ENCODE results near the gene ROBO2.

Gene ROBO2

GRCh38 chr3:77234004-77234403, 194.1 kb downstream of the ROBO2 start:
- H4K8ac ChIP-seq (ENCODE audit: low read depth, low read length), result no peak overlapping the region
- H3K18ac ChIP-seq (ENCODE audit: low read length), result no peak overlapping the region
- no CpG with 5 or more reads among the region's 2 CpGs for WGBS (ENCODE audit: extremely low coverage, insufficient coverage, insufficient read length)
- no peaks in the 10 kb centered on the region for H3K79me2 ChIP-seq (ENCODE audit: control insufficient read depth, insufficient read depth, low read length, poor library complexity)
- H3K9me3 ChIP-seq (ENCODE audit: insufficient read depth, low read depth, low read length), result peaks cover under 1% of the 10 kb centered on the region
- no peak overlapping the region for H2BK12ac ChIP-seq (ENCODE audit: low read length)
- H2AK5ac ChIP-seq (ENCODE audit: low read length), result no peak overlapping the region
- DNase-seq, result no peak
- no peaks in the 10 kb centered on the region for H3K36me3 ChIP-seq (ENCODE audit: control insufficient read depth in 1 of 2, insufficient read depth in 2 of 2, low read length in 2 of 2)
- no peak overlapping the region for H2AFZ ChIP-seq (ENCODE audit: insufficient read depth, low read length, poor library complexity)
- no peaks in the 10 kb centered on the region for H3K4me1 ChIP-seq (ENCODE audit: control insufficient read depth in 1 of 2, insufficient read depth in 2 of 2, low read length in 2 of 2)
- H2BK120ac ChIP-seq (ENCODE audit: insufficient read depth, low read length, poor library complexity), result no peak overlapping the region
- H3K23ac ChIP-seq (ENCODE audit: low read length), result no peak overlapping the region
- H3K4ac ChIP-seq (ENCODE audit: low read depth, low read length), result no peak overlapping the region
- H3K4me3 ChIP-seq (ENCODE audit: low read depth, low read length), result no peak overlapping the region
- H3K27me3 ChIP-seq (ENCODE audit: insufficient read depth, low read length), result no peaks in the 10 kb centered on the region
- no peak overlapping the region for H3K27ac ChIP-seq (ENCODE audit: low read depth, low read length)
- H4K12ac ChIP-seq (ENCODE audit: low read depth, low read length), result no peak overlapping the region
- no peak overlapping the region for H3K4me2 ChIP-seq (ENCODE audit: low read length)
- H3K14ac ChIP-seq (ENCODE audit: low read length), result no peak overlapping the region
- no peak overlapping the region for H4K91ac ChIP-seq (ENCODE audit: low read depth, low read length)
- H3K9ac ChIP-seq (ENCODE audit: low read length), result no peak overlapping the region
- no peaks in the 10 kb centered on the region for H3K79me1 ChIP-seq (ENCODE audit: low read length)
- no peak overlapping the region for H2BK5ac ChIP-seq (ENCODE audit: low read depth, low read length, poor library complexity)

GRCh38 chr3:77236118-77236517, 196.2 kb downstream of the ROBO2 start:
- Histone ChIP-seq H3K18ac (ENCODE audit: low read length) (no peak overlapping the region), H2BK120ac (ENCODE audit: insufficient read depth, low read length, poor library complexity) (no peak overlapping the region), H3K4me3 (ENCODE audit: low read depth, low read length) (no peak overlapping the region), H3K4ac (ENCODE audit: low read depth, low read length) (no peak overlapping the region), H3K9ac (ENCODE audit: low read length) (no peak overlapping the region), H4K12ac (ENCODE audit: low read depth, low read length) (no peak overlapping the region), H3K4me1 (ENCODE audit: control insufficient read depth in 1 of 2, insufficient read depth in 2 of 2, low read length in 2 of 2) (no peaks in the 10 kb centered on the region), H3K9me3 (ENCODE audit: insufficient read depth, low read depth, low read length) (peaks cover 8% of the 10 kb centered on the region), H3K36me3 (ENCODE audit: control insufficient read depth in 1 of 2, insufficient read depth in 2 of 2, low read length in 2 of 2) (no peaks in the 10 kb centered on the region), H2AFZ (ENCODE audit: insufficient read depth, low read length, poor library complexity) (no peak overlapping the region), H3K23ac (ENCODE audit: low read length) (no peak overlapping the region), H3K4me2 (ENCODE audit: low read length) (no peak overlapping the region), H2BK5ac (ENCODE audit: low read depth, low read length, poor library complexity) (no peak overlapping the region), H2AK5ac (ENCODE audit: low read length) (no peak overlapping the region), H3K14ac (ENCODE audit: low read length) (no peak overlapping the region), H3K79me1 (ENCODE audit: low read length) (no peaks in the 10 kb centered on the region), H3K27ac (ENCODE audit: low read depth, low read length) (no peak overlapping the region), H2BK12ac (ENCODE audit: low read length) (no peak overlapping the region), H3K79me2 (ENCODE audit: control insufficient read depth, insufficient read depth, low read length, poor library complexity) (no peaks in the 10 kb centered on the region), H4K8ac (ENCODE audit: low read depth, low read length) (no peak overlapping the region), H4K91ac (ENCODE audit: low read depth, low read length) (no peak overlapping the region), H3K27me3 (ENCODE audit: insufficient read depth, low read length) (no peaks in the 10 kb centered on the region)
- WGBS (ENCODE audit: extremely low coverage, insufficient coverage, insufficient read length), result no CpG with 5 or more reads among the region's 7 CpGs
- DNase-seq, result no peak

- Histone ChIP-seq H3K79me1 (ENCODE audit: low read length) (no peaks in the 10 kb centered on the region), H3K9me3 (ENCODE audit: insufficient read depth, low read depth, low read length) (peaks cover 8% of the 10 kb centered on the region), H4K91ac (ENCODE audit: low read depth, low read length) (no peak overlapping the region), H4K8ac (ENCODE audit: low read depth, low read length) (no peak overlapping the region), H3K14ac (ENCODE audit: low read length) (no peak overlapping the region), H3K27ac (ENCODE audit: low read depth, low read length) (no peak overlapping the region), H2BK12ac (ENCODE audit: low read length) (no peak overlapping the region), H3K79me2 (ENCODE audit: control insufficient read depth, insufficient read depth, low read length, poor library complexity) (no peaks in the 10 kb centered on the region), H2BK5ac (ENCODE audit: low read depth, low read length, poor library complexity) (no peak overlapping the region), H2BK120ac (ENCODE audit: insufficient read depth, low read length, poor library complexity) (no peak overlapping the region), H3K4me3 (ENCODE audit: low read depth, low read length) (no peak overlapping the region), H3K4me2 (ENCODE audit: low read length) (no peak overlapping the region), H3K9ac (ENCODE audit: low read length) (no peak overlapping the region), H2AK5ac (ENCODE audit: low read length) (no peak overlapping the region), H3K36me3 (ENCODE audit: control insufficient read depth in 1 of 2, insufficient read depth in 2 of 2, low read length in 2 of 2) (no peaks in the 10 kb centered on the region), H3K4ac (ENCODE audit: low read depth, low read length) (no peak overlapping the region), H3K18ac (ENCODE audit: low read length) (no peak overlapping the region), H3K23ac (ENCODE audit: low read length) (no peak overlapping the region), H2AFZ (ENCODE audit: insufficient read depth, low read length, poor library complexity) (no peak overlapping the region), H4K12ac (ENCODE audit: low read depth, low read length) (no peak overlapping the region), H3K4me1 (ENCODE audit: control insufficient read depth in 1 of 2, insufficient read depth in 2 of 2, low read length in 2 of 2) (no peaks in the 10 kb centered on the region), H3K27me3 (ENCODE audit: insufficient read depth, low read length) (no peaks in the 10 kb centered on the region)
- no CpG with 5 or more reads among the region's 40 CpGs for WGBS (ENCODE audit: extremely low coverage, insufficient coverage, insufficient read length)
- no peak for DNase-seq
These were observed 200.3 kb downstream of the ROBO2 start for GRCh38 chr3:77240072-77240650.

GRCh38 chr3:77242371-77242770, 202.5 kb downstream of the ROBO2 start:
- Histone ChIP-seq H3K36me3 (ENCODE audit: control insufficient read depth in 1 of 2, insufficient read depth in 2 of 2, low read length in 2 of 2) (no peaks in the 10 kb centered on the region), H3K4ac (ENCODE audit: low read depth, low read length) (no peak overlapping the region), H3K9me3 (ENCODE audit: insufficient read depth, low read depth, low read length) (peaks cover 8% of the 10 kb centered on the region), H2BK5ac (ENCODE audit: low read depth, low read length, poor library complexity) (no peak overlapping the region), H3K14ac (ENCODE audit: low read length) (no peak overlapping the region), H4K91ac (ENCODE audit: low read depth, low read length) (no peak overlapping the region), H3K4me1 (ENCODE audit: control insufficient read depth in 1 of 2, insufficient read depth in 2 of 2, low read length in 2 of 2) (no peaks in the 10 kb centered on the region), H3K4me2 (ENCODE audit: low read length) (no peak overlapping the region), H2AFZ (ENCODE audit: insufficient read depth, low read length, poor library complexity) (no peak overlapping the region), H4K12ac (ENCODE audit: low read depth, low read length) (no peak overlapping the region), H2AK5ac (ENCODE audit: low read length) (no peak overlapping the region), H4K8ac (ENCODE audit: low read depth, low read length) (no peak overlapping the region), H3K27me3 (ENCODE audit: insufficient read depth, low read length) (no peaks in the 10 kb centered on the region), H3K4me3 (ENCODE audit: low read depth, low read length) (no peak overlapping the region), H3K23ac (ENCODE audit: low read length) (no peak overlapping the region), H3K9ac (ENCODE audit: low read length) (no peak overlapping the region), H2BK12ac (ENCODE audit: low read length) (no peak overlapping the region), H3K79me2 (ENCODE audit: control insufficient read depth, insufficient read depth, low read length, poor library complexity) (no peaks in the 10 kb centered on the region), H3K27ac (ENCODE audit: low read depth, low read length) (no peak overlapping the region), H2BK120ac (ENCODE audit: insufficient read depth, low read length, poor library complexity) (no peak overlapping the region), H3K18ac (ENCODE audit: low read length) (no peak overlapping the region), H3K79me1 (ENCODE audit: low read length) (no peaks in the 10 kb centered on the region)
- WGBS (ENCODE audit: extremely low coverage, insufficient coverage, insufficient read length), result no CpG with 5 or more reads among the region's 2 CpGs
- DNase-seq, result no peak

Data from trophoblast cell (in vitro differentiated cells and primary cell).